SU-DHL-6 (cell line): Measurements from ENCODE around the gene C19orf38.

Experiments used
- H2AFZ ChIP-seq: fragments of 200-600 bp; sonication (generic); 2 replicates; pipeline ENCODE4 v1.6.1; 2014; ENCODE audit warnings: low read depth, mild to moderate bottlenecking, moderate library complexity, mixed read lengths, antibody characterized with exemption, low read length; ENCODE audit not compliant: severe bottlenecking
- H3F3A ChIP-seq: fragments of 200-600 bp; shearing (Covaris generic); 2 replicates; pipeline ENCODE4 v1.6.0; 2016; ENCODE audit warnings: antibody characterized with exemption, mild to moderate bottlenecking; ENCODE audit not compliant: insufficient read depth
- H3K27ac ChIP-seq: fragments of 200-600 bp; sonication (generic); 2 replicates; pipeline ENCODE4 v1.5.1; 2016; ENCODE audit warnings: low read depth, mild to moderate bottlenecking, low read length, moderate library complexity, mixed read lengths
- H3K27me3 ChIP-seq: fragments of 200-600 bp; sonication (generic), shearing (Covaris generic); 2 replicates; pipeline ENCODE4 v1.6.0; 2014; ENCODE audit warnings: mild to moderate bottlenecking, low read length
- H3K36me3 ChIP-seq: fragments of 200-600 bp; sonication (generic); 2 replicates; pipeline ENCODE4 v1.6.1; 2014; ENCODE audit warnings: mild to moderate bottlenecking, low read length, mixed read lengths
- H3K4me2 ChIP-seq: fragments of 300-600, 200-600 bp; shearing (Covaris generic), sonication (generic); 2 replicates; pipeline ENCODE4 v1.6.0; 2014; ENCODE audit warnings: low read length, low read depth, mild to moderate bottlenecking; ENCODE audit not compliant: poor library complexity, severe bottlenecking
- H3K4me3 ChIP-seq: fragments of 200-600 bp; sonication (generic); 2 replicates; pipeline ENCODE4 v1.5.1; 2014; ENCODE audit warnings: antibody characterized with exemption, low read length, mild to moderate bottlenecking, mixed read lengths; ENCODE audit not compliant: insufficient read depth, poor library complexity, severe bottlenecking
- H3K79me2 ChIP-seq: fragments of 200-600 bp; sonication (generic); 2 replicates; pipeline ENCODE4 v1.6.1; 2014; ENCODE audit warnings: mild to moderate bottlenecking, low read length, moderate library complexity; ENCODE audit not compliant: insufficient read depth
- H3K9ac ChIP-seq: fragments of 200-600 bp; sonication (generic); 2 replicates; pipeline ENCODE4 v1.7.0; 2014; ENCODE audit warnings: mild to moderate bottlenecking, low read length
- H3K9me2 ChIP-seq: fragments of 200-600 bp; sonication (generic); replicated peaks from 2 replicates; pipeline ENCODE4 v1.6.1; 2014; ENCODE audit warnings: low read length; ENCODE audit not compliant: insufficient read depth
- H3K9me3 ChIP-seq: fragments of 200-600 bp; sonication (generic); 2 replicates; pipeline ENCODE4 v1.6.1; 2014; ENCODE audit warnings: low read length, mixed read lengths; ENCODE audit not compliant: insufficient read depth
- H4K20me1 ChIP-seq: fragments of 200-600 bp; sonication (generic); 2 replicates; pipeline ENCODE4 v1.6.1; 2014; ENCODE audit warnings: low read depth, mild to moderate bottlenecking, antibody characterized with exemption, low read length, moderate library complexity, mixed read lengths
- EZH2phosphoT487 ChIP-seq: fragments of 200-600 bp; sonication (generic), shearing (Covaris generic); conservative IDR thresholded peaks from 2 replicates; pipeline ENCODE4 v1.6.1; 2018; ENCODE audit warnings: mild to moderate bottlenecking, antibody characterized with exemption, low read length, moderate library complexity, mixed read lengths
- TF ChIP-seq, protein P1 (sequence below): fragments of 200-600 bp; sonication (generic); IDR thresholded peaks from one replicate; pipeline ENCODE4 v1.5.1; 2017; ENCODE audit warnings: antibody characterized with exemption, mild to moderate bottlenecking, low read length, moderate library complexity; ENCODE audit not compliant: insufficient read depth, poor library complexity, severe bottlenecking

C19orf38 gene

GRCh38 chr19:10838377-10838776, 9.8 kb upstream of the C19orf38 start:
- H3K9me2 ChIP-seq, result no peaks in the 10 kb centered on the region

GRCh38 chr19:10839114-10840050, 8.8 kb upstream of the C19orf38 start:
- TF ChIP-seq, protein P1, sequence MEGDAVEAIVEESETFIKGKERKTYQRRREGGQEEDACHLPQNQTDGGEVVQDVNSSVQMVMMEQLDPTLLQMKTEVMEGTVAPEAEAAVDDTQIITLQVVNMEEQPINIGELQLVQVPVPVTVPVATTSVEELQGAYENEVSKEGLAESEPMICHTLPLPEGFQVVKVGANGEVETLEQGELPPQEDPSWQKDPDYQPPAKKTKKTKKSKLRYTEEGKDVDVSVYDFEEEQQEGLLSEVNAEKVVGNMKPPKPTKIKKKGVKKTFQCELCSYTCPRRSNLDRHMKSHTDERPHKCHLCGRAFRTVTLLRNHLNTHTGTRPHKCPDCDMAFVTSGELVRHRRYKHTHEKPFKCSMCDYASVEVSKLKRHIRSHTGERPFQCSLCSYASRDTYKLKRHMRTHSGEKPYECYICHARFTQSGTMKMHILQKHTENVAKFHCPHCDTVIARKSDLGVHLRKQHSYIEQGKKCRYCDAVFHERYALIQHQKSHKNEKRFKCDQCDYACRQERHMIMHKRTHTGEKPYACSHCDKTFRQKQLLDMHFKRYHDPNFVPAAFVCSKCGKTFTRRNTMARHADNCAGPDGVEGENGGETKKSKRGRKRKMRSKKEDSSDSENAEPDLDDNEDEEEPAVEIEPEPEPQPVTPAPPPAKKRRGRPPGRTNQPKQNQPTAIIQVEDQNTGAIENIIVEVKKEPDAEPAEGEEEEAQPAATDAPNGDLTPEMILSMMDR, result no peak
- TF ChIP-seq EZH2phosphoT487, result no peak
- Histone ChIP-seq H3K79me2 (no peaks in the 10 kb centered on the region), H4K20me1 (no peaks in the 10 kb centered on the region), H3K4me3 (no peak overlapping the region), H3K27me3 (no peaks in the 10 kb centered on the region; the same call in 1 of the 2 replicates), H3K9me3 (no peaks in the 10 kb centered on the region), H3K36me3 (no peaks in the 10 kb centered on the region), H3K4me2 (no peak overlapping the region), H3K9ac (no peak overlapping the region), H2AFZ (no peak overlapping the region), H3F3A (peaks cover 3% of the 10 kb centered on the region; the same call in 1 of the 2 replicates), H3K27ac (no peak overlapping the region), H3K9me2 (no peaks in the 10 kb centered on the region)

More at GRCh38 chr19:10838377-10838776, 9.8 kb upstream of the C19orf38 start:
- H3K27me3 ChIP-seq, result no peaks in the 10 kb centered on the region; the same call in 1 of the 2 replicates
- no peak for TF ChIP-seq EZH2phosphoT487
- TF ChIP-seq, protein P1, result no peak
- no peaks in the 10 kb centered on the region for H4K20me1 ChIP-seq
- H3K79me2 ChIP-seq, result no peaks in the 10 kb centered on the region
- H3K36me3 ChIP-seq, result no peaks in the 10 kb centered on the region
- H3F3A ChIP-seq, result peaks cover 11% of the 10 kb centered on the region
- H3K9me3 ChIP-seq, result no peaks in the 10 kb centered on the region
- no peak overlapping the region for H3K4me3 ChIP-seq
- no peak overlapping the region for H3K9ac ChIP-seq
- H3K27ac ChIP-seq, result no peak overlapping the region
- no peak overlapping the region for H3K4me2 ChIP-seq
- H2AFZ ChIP-seq, result no peak overlapping the region

- H3K4me2 ChIP-seq, result no peak overlapping the region
- no peak overlapping the region for H2AFZ ChIP-seq
- H3K79me2 ChIP-seq, result no peaks in the 10 kb centered on the region
- no peak for TF ChIP-seq EZH2phosphoT487
- TF ChIP-seq, protein P1, result no peak
- H4K20me1 ChIP-seq, result no peaks in the 10 kb centered on the region
- H3K9ac ChIP-seq, result no peak overlapping the region
- no peak overlapping the region for H3K4me3 ChIP-seq
- no peak overlapping the region for H3K27ac ChIP-seq
- H3F3A ChIP-seq, result no peaks in the 10 kb centered on the region
- H3K9me3 ChIP-seq, result peaks cover 7% of the 10 kb centered on the region; the same call in 1 of the 2 replicates
- no peaks in the 10 kb centered on the region; the same call in 1 of the 2 replicates for H3K27me3 ChIP-seq
- no peaks in the 10 kb centered on the region for H3K36me3 ChIP-seq
- H3K9me2 ChIP-seq, result no peaks in the 10 kb centered on the region
These were observed 5.4 kb upstream of the C19orf38 start for GRCh38 chr19:10842788-10843187.
